Neural cell (in vitro differentiated cells): ENCODE data around the gene MLLT10. TPM values are rescaled to one million over a fixed set of nuclear protein-coding genes. Genes with fewer than 3 reads are reported as not detected.

Source experiments
- H2AFZ ChIP-seq: fragments of 200-600, 300-800 bp; sonication (generic), shearing (Covaris generic); 2 replicates; pipeline ENCODE4 v1.6.0; 2014; ENCODE audit warnings: low read depth, mild to moderate bottlenecking, antibody characterized with exemption, low read length, moderate library complexity
- H3F3A ChIP-seq: fragments of 200-600 bp; shearing (Covaris generic); 2 replicates; pipeline ENCODE4 v1.6.1; 2016; ENCODE audit warnings: mild to moderate bottlenecking, moderate library complexity, mixed read lengths, antibody characterized with exemption, low read length; ENCODE audit not compliant: insufficient read depth, poor library complexity, severe bottlenecking
- H3K27ac ChIP-seq: fragments of 200-600, 300-800 bp; sonication (generic), shearing (Covaris generic); 2 replicates; pipeline ENCODE4 v1.5.1; 2014; ENCODE audit warnings: mild to moderate bottlenecking, low read length, moderate library complexity
- H3K27me3 ChIP-seq: fragments of 300-800, 200-600 bp; sonication (generic), shearing (Covaris generic); 2 replicates; pipeline ENCODE4 v1.6.0; 2014; ENCODE audit warnings: mild to moderate bottlenecking, low read depth, low read length, moderate library complexity; ENCODE audit not compliant: insufficient read depth
- H3K36me3 ChIP-seq: fragments of 300-800, 200-600 bp; sonication (generic), shearing (Covaris generic); 2 replicates; pipeline ENCODE4 v1.5.1; 2014; ENCODE audit warnings: mild to moderate bottlenecking, antibody characterized with exemption, low read length, moderate library complexity; ENCODE audit not compliant: insufficient read depth
- H3K4me2 ChIP-seq: fragments of 300-800, 200-600 bp; sonication (generic), shearing (Covaris generic); 2 replicates; pipeline ENCODE4 v1.6.0; 2014; ENCODE audit warnings: mild to moderate bottlenecking, low read length
- H3K4me3 ChIP-seq: fragments of 300-800, 200-600 bp; sonication (generic), shearing (Covaris generic); 2 replicates; pipeline ENCODE4 v1.5.1; 2014; ENCODE audit warnings: mild to moderate bottlenecking, low read length, moderate library complexity
- H3K79me2 ChIP-seq: fragments of 200-600 bp; shearing (Covaris generic); replicated peaks from 2 replicates; pipeline ENCODE4 v1.6.0; 2014; ENCODE audit warnings: mild to moderate bottlenecking, low read length, moderate library complexity; ENCODE audit not compliant: insufficient read depth
- H3K9ac ChIP-seq: fragments of 300-800, 200-600 bp; sonication (generic), shearing (Covaris generic); 2 replicates; pipeline ENCODE4 v1.6.1; 2016; ENCODE audit warnings: mild to moderate bottlenecking, low read length, mixed read lengths
- H3K9me2 ChIP-seq: fragments of 200-600 bp; shearing (Covaris generic); 2 replicates; pipeline ENCODE4 v1.6.1; 2016; ENCODE audit warnings: mild to moderate bottlenecking, low read length, mixed read lengths; ENCODE audit not compliant: insufficient read depth
- H3K9me3 ChIP-seq: fragments of 200-600, 300-800 bp; sonication (generic), shearing (Covaris generic); 2 replicates; pipeline ENCODE4 v1.6.1; 2016; ENCODE audit warnings: mild to moderate bottlenecking, mixed run types, low read length, moderate library complexity, mixed read lengths
- H4K20me1 ChIP-seq: fragments of 200-600 bp; shearing (Covaris generic); 2 replicates; pipeline ENCODE4 v1.6.1; 2016; ENCODE audit warnings: mild to moderate bottlenecking, mixed run types; ENCODE audit not compliant: insufficient read depth
- EP300 ChIP-seq: fragments of 450-650 bp; conservative IDR thresholded peaks from 2 replicates; pipeline ENCODE4 v1.6.1; 2014; ENCODE audit warnings: antibody characterized with exemption, mild to moderate bottlenecking, moderate library complexity; ENCODE audit not compliant: poor library complexity, severe bottlenecking
- EZH2 ChIP-seq: fragments of 200-600, 300-800 bp; shearing (Covaris generic), sonication (generic); IDR thresholded peaks from 2 replicates; pipeline ENCODE4 v1.6.1; 2014; ENCODE audit warnings: antibody characterized with exemption, low read length, borderline replicate concordance, mild to moderate bottlenecking; ENCODE audit not compliant: insufficient read depth, poor library complexity, severe bottlenecking
- MXI1 ChIP-seq: fragments of 450-650 bp; conservative IDR thresholded peaks from 2 replicates; pipeline ENCODE4 v1.6.1; 2014; ENCODE audit warnings: antibody characterized with exemption, mild to moderate bottlenecking; ENCODE audit not compliant: poor library complexity, severe bottlenecking
- POLR2AphosphoS5 ChIP-seq: IDR thresholded peaks from 2 replicates; pipeline ENCODE4 v1.6.1; 2012
- RAD21 ChIP-seq: fragments of 450-650 bp; conservative IDR thresholded peaks from 2 replicates; pipeline ENCODE4 v1.6.1; 2014; ENCODE audit warnings: antibody characterized with exemption, mild to moderate bottlenecking, moderate library complexity
- SMC3 ChIP-seq: fragments of 450-650 bp; conservative IDR thresholded peaks from 2 replicates; pipeline ENCODE4 v1.6.1; 2014; ENCODE audit warnings: antibody characterized with exemption, mild to moderate bottlenecking, moderate library complexity; ENCODE audit not compliant: poor library complexity
- TAF1 ChIP-seq: IDR thresholded peaks from 2 replicates; pipeline ENCODE4 v1.6.1; 2012; ENCODE audit warnings: low read depth
- polyA plus RNA-seq: library from polyadenylated mRNA; depleted of rRNA; stranded (reverse); fragments of >200 nt; gene quantifications from 2 replicates; pipeline ENCODE4 v1.2.3, GENCODE V29; 2014
- TF ChIP-seq, protein P1 (sequence below): IDR thresholded peaks from 2 replicates; pipeline ENCODE4 v1.6.1; 2012; ENCODE audit warnings: borderline replicate concordance
- TF ChIP-seq, protein P2 (sequence below): fragments of 450-650 bp; IDR thresholded peaks from 2 replicates; pipeline ENCODE4 v1.5.1; 2014; ENCODE audit warnings: antibody characterized with exemption, mild to moderate bottlenecking, moderate library complexity; ENCODE audit not compliant: poor library complexity, severe bottlenecking

Gene MLLT10
- polyA plus RNA-seq, 1 donor from 2014 or later: 31.0 TPM

DNA sequence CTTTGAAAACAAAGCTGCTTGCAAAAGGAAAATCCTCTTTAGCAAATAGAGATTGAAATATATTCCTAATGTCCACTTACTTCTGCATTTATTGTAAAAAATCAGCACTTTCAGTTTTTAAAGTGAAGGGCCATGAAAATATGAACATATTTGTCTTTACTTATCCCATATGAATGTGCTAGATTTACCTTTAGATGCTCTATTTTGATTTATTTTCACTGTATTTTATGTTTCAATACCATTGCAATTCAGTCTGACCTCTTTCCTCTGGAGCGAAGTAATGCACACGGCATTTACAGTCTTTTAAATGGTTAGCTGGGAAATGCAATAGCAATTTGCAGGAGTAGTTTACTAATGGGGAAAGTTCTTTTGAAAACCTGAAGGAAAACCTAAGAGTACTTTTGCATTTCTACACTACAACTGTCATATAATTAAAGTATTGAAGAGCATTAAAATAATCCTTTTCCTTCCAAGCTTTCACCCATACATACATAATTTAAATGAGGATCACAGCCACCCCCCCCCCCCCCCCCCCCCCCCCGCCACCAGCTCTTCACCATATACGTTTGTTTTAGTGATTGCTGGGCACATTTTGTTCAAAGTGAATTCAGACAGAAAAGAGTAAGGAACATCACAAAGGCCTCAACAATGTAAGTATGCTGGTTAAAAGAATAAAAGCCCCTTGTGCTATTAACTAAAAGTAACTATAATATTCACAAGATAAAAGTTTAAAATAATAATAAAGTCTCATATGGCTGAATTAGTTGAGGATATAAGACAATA is 12.1 kb upstream of the MLLT10 start:
- TF ChIP-seq, protein P1, sequence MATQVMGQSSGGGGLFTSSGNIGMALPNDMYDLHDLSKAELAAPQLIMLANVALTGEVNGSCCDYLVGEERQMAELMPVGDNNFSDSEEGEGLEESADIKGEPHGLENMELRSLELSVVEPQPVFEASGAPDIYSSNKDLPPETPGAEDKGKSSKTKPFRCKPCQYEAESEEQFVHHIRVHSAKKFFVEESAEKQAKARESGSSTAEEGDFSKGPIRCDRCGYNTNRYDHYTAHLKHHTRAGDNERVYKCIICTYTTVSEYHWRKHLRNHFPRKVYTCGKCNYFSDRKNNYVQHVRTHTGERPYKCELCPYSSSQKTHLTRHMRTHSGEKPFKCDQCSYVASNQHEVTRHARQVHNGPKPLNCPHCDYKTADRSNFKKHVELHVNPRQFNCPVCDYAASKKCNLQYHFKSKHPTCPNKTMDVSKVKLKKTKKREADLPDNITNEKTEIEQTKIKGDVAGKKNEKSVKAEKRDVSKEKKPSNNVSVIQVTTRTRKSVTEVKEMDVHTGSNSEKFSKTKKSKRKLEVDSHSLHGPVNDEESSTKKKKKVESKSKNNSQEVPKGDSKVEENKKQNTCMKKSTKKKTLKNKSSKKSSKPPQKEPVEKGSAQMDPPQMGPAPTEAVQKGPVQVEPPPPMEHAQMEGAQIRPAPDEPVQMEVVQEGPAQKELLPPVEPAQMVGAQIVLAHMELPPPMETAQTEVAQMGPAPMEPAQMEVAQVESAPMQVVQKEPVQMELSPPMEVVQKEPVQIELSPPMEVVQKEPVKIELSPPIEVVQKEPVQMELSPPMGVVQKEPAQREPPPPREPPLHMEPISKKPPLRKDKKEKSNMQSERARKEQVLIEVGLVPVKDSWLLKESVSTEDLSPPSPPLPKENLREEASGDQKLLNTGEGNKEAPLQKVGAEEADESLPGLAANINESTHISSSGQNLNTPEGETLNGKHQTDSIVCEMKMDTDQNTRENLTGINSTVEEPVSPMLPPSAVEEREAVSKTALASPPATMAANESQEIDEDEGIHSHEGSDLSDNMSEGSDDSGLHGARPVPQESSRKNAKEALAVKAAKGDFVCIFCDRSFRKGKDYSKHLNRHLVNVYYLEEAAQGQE: no peak
- TF ChIP-seq TAF1: no peak
- TF ChIP-seq POLR2AphosphoS5: peak; percentile 25
- Histone ChIP-seq H3K27ac (no peak overlapping the region), H3K79me2 (peaks cover 74% of the 10 kb centered on the region), H4K20me1 (no peaks in the 10 kb centered on the region), H3K4me2 (no peak overlapping the region), H3K9ac (no peak overlapping the region), H2AFZ (no peak overlapping the region), H3K4me3 (no peak overlapping the region), H3K9me2 (no peaks in the 10 kb centered on the region), H3K36me3 (no peaks in the 10 kb centered on the region), H3F3A (peaks cover 10% of the 10 kb centered on the region), H3K9me3 (no peaks in the 10 kb centered on the region), H3K27me3 (peaks cover 3% of the 10 kb centered on the region)

DNA sequence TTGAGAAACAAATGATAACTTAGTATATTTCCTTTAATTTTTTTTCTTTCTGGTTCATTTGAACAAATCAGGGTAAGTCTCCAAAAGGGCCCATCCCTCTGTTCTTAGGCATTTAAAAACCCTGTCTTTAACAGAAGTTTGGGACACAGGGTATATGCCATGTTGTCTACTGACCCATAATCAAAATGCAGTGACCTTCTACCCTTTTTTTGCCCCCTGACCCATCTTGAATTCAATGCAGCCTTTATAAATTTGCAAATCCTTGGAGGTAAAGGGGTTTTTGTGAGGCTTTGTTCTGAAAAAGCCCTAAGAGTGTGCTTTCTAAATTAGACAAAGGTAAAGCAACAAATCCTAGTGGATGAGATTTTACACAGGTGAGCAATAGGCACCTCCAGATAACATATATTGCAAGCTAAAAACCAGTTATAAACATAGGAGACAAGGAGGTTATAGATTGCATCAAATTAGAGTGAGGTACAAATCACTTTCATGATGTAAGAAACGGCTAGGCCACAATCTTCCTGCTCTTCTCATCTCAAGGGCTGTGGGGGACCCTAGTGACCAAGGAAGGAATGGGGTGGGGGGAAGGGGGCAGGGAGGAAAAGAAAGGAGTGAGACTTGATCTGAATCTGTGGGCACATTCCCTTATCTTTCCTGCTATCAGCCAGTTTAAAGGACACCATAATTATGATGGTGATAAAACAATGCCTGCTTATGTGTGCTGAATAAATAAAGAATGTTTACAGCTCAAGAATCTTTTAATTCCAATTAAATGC is 11.2 kb upstream of the MLLT10 start:
- H3K9me3 ChIP-seq: no peaks in the 10 kb centered on the region
- peaks cover 3% of the 10 kb centered on the region for H3K27me3 ChIP-seq
- H4K20me1 ChIP-seq: no peaks in the 10 kb centered on the region
- H3K4me3 ChIP-seq: no peak overlapping the region
- no peaks in the 10 kb centered on the region for H3K9me2 ChIP-seq
- H3F3A ChIP-seq: peaks cover 9% of the 10 kb centered on the region
- no peak overlapping the region for H3K4me2 ChIP-seq
- no peak overlapping the region for H3K27ac ChIP-seq
- H3K9ac ChIP-seq: peak overlapping the region; percentile 22
- TF ChIP-seq, protein P2, sequence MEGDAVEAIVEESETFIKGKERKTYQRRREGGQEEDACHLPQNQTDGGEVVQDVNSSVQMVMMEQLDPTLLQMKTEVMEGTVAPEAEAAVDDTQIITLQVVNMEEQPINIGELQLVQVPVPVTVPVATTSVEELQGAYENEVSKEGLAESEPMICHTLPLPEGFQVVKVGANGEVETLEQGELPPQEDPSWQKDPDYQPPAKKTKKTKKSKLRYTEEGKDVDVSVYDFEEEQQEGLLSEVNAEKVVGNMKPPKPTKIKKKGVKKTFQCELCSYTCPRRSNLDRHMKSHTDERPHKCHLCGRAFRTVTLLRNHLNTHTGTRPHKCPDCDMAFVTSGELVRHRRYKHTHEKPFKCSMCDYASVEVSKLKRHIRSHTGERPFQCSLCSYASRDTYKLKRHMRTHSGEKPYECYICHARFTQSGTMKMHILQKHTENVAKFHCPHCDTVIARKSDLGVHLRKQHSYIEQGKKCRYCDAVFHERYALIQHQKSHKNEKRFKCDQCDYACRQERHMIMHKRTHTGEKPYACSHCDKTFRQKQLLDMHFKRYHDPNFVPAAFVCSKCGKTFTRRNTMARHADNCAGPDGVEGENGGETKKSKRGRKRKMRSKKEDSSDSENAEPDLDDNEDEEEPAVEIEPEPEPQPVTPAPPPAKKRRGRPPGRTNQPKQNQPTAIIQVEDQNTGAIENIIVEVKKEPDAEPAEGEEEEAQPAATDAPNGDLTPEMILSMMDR: no peak
- no peak for TF ChIP-seq EZH2
- no peak for TF ChIP-seq MXI1
- no peak for TF ChIP-seq EP300
- TF ChIP-seq, protein P1: no peak
- TF ChIP-seq SMC3: no peak
- no peak for TF ChIP-seq POLR2AphosphoS5
- no peak for TF ChIP-seq TAF1
- no peak for TF ChIP-seq RAD21
- H2AFZ ChIP-seq: peak overlapping the region; percentile 4
- H3K79me2 ChIP-seq: peaks cover 76% of the 10 kb centered on the region
- H3K36me3 ChIP-seq: no peaks in the 10 kb centered on the region
